Umbilical cord (tissue), 2 donors: Measurements from ENCODE around the gene IL6. TPM values are rescaled to one million over a fixed set of nuclear protein-coding genes. Genes with fewer than 3 reads are reported as not detected.
"Not testable (repeated sequence)": the region's sequence is repeated elsewhere in the genome, so short reads cannot be mapped to it uniquely, and the experiment has no call there.

Experiments
- DNase-seq: peaks from one replicate; pipeline ENCODE4 v3.0.0-alpha.2; 2015; ENCODE audit warnings: low spot score
- total RNA-seq: library from RNA; depleted of rRNA; stranded (reverse); fragments of >200 nt; gene quantifications from one replicate; pipeline ENCODE4 v1.2.3, GENCODE V29; 2014; ENCODE audit warnings: low replicate concordance; ENCODE audit not compliant: insufficient read depth

IL6 gene
- total RNA-seq, 1 donor from 2014 or later, result 4.1 TPM

GRCh38 chr7:22703978-22704610, 22.9 kb upstream of the IL6 start:
- not testable (repeated sequence) for DNase-seq

- DNase-seq, result not testable (repeated sequence)
Measured at GRCh38 chr7:22704722-22705121, 22.3 kb upstream of the IL6 start.

- not testable (repeated sequence) for DNase-seq
Measured at GRCh38 chr7:22705874-22706273, 21.1 kb upstream of the IL6 start.

GRCh38 chr7:22707026-22707691, 19.8 kb upstream of the IL6 start:
- not testable (repeated sequence) for DNase-seq

GRCh38 chr7:22708214-22708613, 18.8 kb upstream of the IL6 start:
- DNase-seq, result not testable (repeated sequence)

- DNase-seq, result not testable (repeated sequence)
Measured at GRCh38 chr7:22708677-22709061, 18.3 kb upstream of the IL6 start.

- not testable (repeated sequence) for DNase-seq
Measured at GRCh38 chr7:22709062-22709829, 17.8 kb upstream of the IL6 start.

GRCh38 chr7:22709857-22710256, 17.1 kb upstream of the IL6 start:
- DNase-seq, result no peak

- DNase-seq, result no peak
Measured at GRCh38 chr7:22712999-22713398, 14.0 kb upstream of the IL6 start.

- no peak for DNase-seq
Measured at GRCh38 chr7:22713463-22713862, 13.5 kb upstream of the IL6 start.

GRCh38 chr7:22715969-22716368, 11.0 kb upstream of the IL6 start:
- DNase-seq, result no peak

GRCh38 chr7:22717760-22718159, 9.2 kb upstream of the IL6 start:
- no peak for DNase-seq

GRCh38 chr7:22718200-22718711, 8.7 kb upstream of the IL6 start:
- peak; percentile 53 for DNase-seq

GRCh38 chr7:22718911-22719420, 8.0 kb upstream of the IL6 start:
- no peak for DNase-seq

- DNase-seq, result peak; percentile 43
Measured at GRCh38 chr7:22720791-22721786, 5.9 kb upstream of the IL6 start.

GRCh38 chr7:22722536-22723180, 4.3 kb upstream of the IL6 start:
- DNase-seq, result no peak

- peak; percentile 80 for DNase-seq
Measured at GRCh38 chr7:22723181-22723601, 3.8 kb upstream of the IL6 start.

- peak; percentile 70 for DNase-seq
Measured at GRCh38 chr7:22723637-22724036, 3.4 kb upstream of the IL6 start.

- no peak for DNase-seq
Measured at GRCh38 chr7:22724861-22725260, 2.1 kb upstream of the IL6 start.

GRCh38 chr7:22725585-22725984, 1.4 kb upstream of the IL6 start:
- no peak for DNase-seq
